ENCODE results near the gene CREBL2.
"Not testable (repeated sequence)": the region's sequence is repeated elsewhere in the genome, so short reads cannot be mapped to it uniquely, and the experiment has no call there.

Gene CREBL2

GRCh38 chr12:12626471-12626870 lies 14.8 kb downstream of the CREBL2 start:
- DNase-seq (ENCODE audit: low read depth), result no peak
- TF ChIP-seq CTCF (IDR thresholded peaks at IDR 0.05; ENCODE audit: insufficient read depth, low read depth, low read length, missing control alignments), result no peak
- no peak overlapping the region for H3K4me3 ChIP-seq (ENCODE audit: low read length)

GRCh38 chr12:12627308-12627827 lies 15.7 kb downstream of the CREBL2 start:
- no peak for DNase-seq (ENCODE audit: low read depth)
- TF ChIP-seq CTCF (IDR thresholded peaks at IDR 0.05; ENCODE audit: insufficient read depth, low read depth, low read length, missing control alignments), result no peak

GRCh38 chr12:12628013-12628412 lies 16.3 kb downstream of the CREBL2 start:
- no peak for TF ChIP-seq CTCF (IDR thresholded peaks at IDR 0.05; ENCODE audit: insufficient read depth, low read depth, low read length, missing control alignments)
- DNase-seq (ENCODE audit: low read depth), result no peak
- no peak overlapping the region for H3K4me3 ChIP-seq (ENCODE audit: low read length)

More at GRCh38 chr12:12627308-12627827, 15.7 kb downstream of the CREBL2 start:
- no peak overlapping the region for H3K4me3 ChIP-seq (ENCODE audit: low read length)

- TF ChIP-seq CTCF (IDR thresholded peaks at IDR 0.05; ENCODE audit: insufficient read depth, low read depth, low read length, missing control alignments), result no peak
Measured at GRCh38 chr12:12630850-12631249, 19.2 kb downstream of the CREBL2 start.

GRCh38 chr12:12635651-12636050 lies 24.0 kb downstream of the CREBL2 start:
- no peak for TF ChIP-seq CTCF (IDR thresholded peaks at IDR 0.05; ENCODE audit: insufficient read depth, low read depth, low read length, missing control alignments)
- H3K4me3 ChIP-seq (ENCODE audit: low read length), result no peak overlapping the region
- no peak for DNase-seq (ENCODE audit: low read depth)

More at GRCh38 chr12:12630850-12631249, 19.2 kb downstream of the CREBL2 start:
- H3K4me3 ChIP-seq (ENCODE audit: low read length), result no peak overlapping the region
- DNase-seq (ENCODE audit: low read depth), result no peak

GRCh38 chr12:12636641-12637040 lies 25.0 kb downstream of the CREBL2 start:
- TF ChIP-seq CTCF (IDR thresholded peaks at IDR 0.05; ENCODE audit: insufficient read depth, low read depth, low read length, missing control alignments), result no peak
- peak; percentile 72 for DNase-seq (ENCODE audit: low read depth)

GRCh38 chr12:12639995-12640394 lies 28.3 kb downstream of the CREBL2 start:
- DNase-seq (ENCODE audit: low read depth), result not testable (repeated sequence)

More at GRCh38 chr12:12636641-12637040, 25.0 kb downstream of the CREBL2 start:
- no peak overlapping the region for H3K4me3 ChIP-seq (ENCODE audit: low read length)

More at GRCh38 chr12:12639995-12640394, 28.3 kb downstream of the CREBL2 start:
- H3K4me3 ChIP-seq (ENCODE audit: low read length), result not testable (repeated sequence)
